SK-N-SH treated with all-trans-retinoic acid at 6 μM for 48 hours (cell line): ENCODE results near the gene SMC6.
A peak's percentile ranks its signal among the peaks of the same experiment; 100 is the strongest.

Experiments used
- ATAC-seq: fragments of 200-7000 bp; cut with Tn5 transposase; 3 replicates; pipeline ENCODE4 v1.9.1; 2020; ENCODE audit warnings: mild to moderate bottlenecking, moderate library complexity
- ARNTL ChIP-seq: fragments of 450-650 bp; formaldehyde crosslinking; IDR thresholded peaks from 2 replicates; pipeline ENCODE4 v1.5.0; 2020; ENCODE audit warnings: low read depth, mild to moderate bottlenecking, moderate library complexity, borderline replicate concordance
- CSDC2 ChIP-seq: fragments of 250-450 bp; sonication (Bioruptor Pico); IDR thresholded peaks from 2 replicates; pipeline ENCODE4 v1.5.0; 2020; ENCODE audit warnings: mild to moderate bottlenecking, moderate library complexity
- GLIS3 ChIP-seq: fragments of 250-450 bp; sonication (Bioruptor Pico); IDR thresholded peaks from 2 replicates; pipeline ENCODE4 v1.5.0; 2020; ENCODE audit warnings: mild to moderate bottlenecking, moderate library complexity
- ISL1 ChIP-seq: fragments of 250-450 bp; sonication (Bioruptor Pico); IDR thresholded peaks from 2 replicates; pipeline ENCODE4 v2.1.2; 2022; ENCODE audit warnings: mild to moderate bottlenecking, moderate library complexity
- OSR1 ChIP-seq: fragments of 250-450 bp; sonication (Bioruptor Pico); IDR thresholded peaks from 2 replicates; pipeline ENCODE4 v1.8.0; 2022; ENCODE audit warnings: moderate library complexity, mild to moderate bottlenecking, inconsistent platforms
- POU6F1 ChIP-seq: fragments of 250-450 bp; sonication (Bioruptor Pico); IDR thresholded peaks from 2 replicates; pipeline ENCODE4 v1.8.0; 2021; ENCODE audit warnings: low read depth, mild to moderate bottlenecking, moderate library complexity, borderline replicate concordance
- PPARA ChIP-seq: fragments of 250-450 bp; sonication (Bioruptor Pico); IDR thresholded peaks from 2 replicates; pipeline ENCODE4 v1.5.0; 2020; ENCODE audit warnings: mild to moderate bottlenecking, borderline replicate concordance
- RARB ChIP-seq: fragments of 250-450 bp; sonication (Bioruptor Pico); IDR thresholded peaks from 2 replicates; pipeline ENCODE4 v1.8.0; 2021; ENCODE audit warnings: mild to moderate bottlenecking, moderate library complexity
- TCF4 ChIP-seq: fragments of 250-450 bp; sonication (Bioruptor Pico); IDR thresholded peaks from 2 replicates; pipeline ENCODE4 v1.8.0; 2021; ENCODE audit warnings: mild to moderate bottlenecking, moderate library complexity, borderline replicate concordance
- TOX ChIP-seq: fragments of 250-450 bp; sonication (Bioruptor Pico); IDR thresholded peaks from 2 replicates; pipeline ENCODE4 v1.8.0; 2021; ENCODE audit warnings: mild to moderate bottlenecking, moderate library complexity, borderline replicate concordance
- ZC3H10 ChIP-seq: fragments of 250-450 bp; sonication (Bioruptor Pico); IDR thresholded peaks from 2 replicates; pipeline ENCODE4 v1.5.1; 2021; ENCODE audit warnings: mild to moderate bottlenecking, moderate library complexity
- ZFP3 ChIP-seq: fragments of 250-450 bp; sonication (Bioruptor Pico); IDR thresholded peaks from 2 replicates; pipeline ENCODE4 v1.5.0; 2020; ENCODE audit warnings: mild to moderate bottlenecking, moderate library complexity
- ZFP30 ChIP-seq: fragments of 450-650 bp; formaldehyde crosslinking; IDR thresholded peaks from 2 replicates; pipeline ENCODE4 v1.5.0; 2022; ENCODE audit warnings: mild to moderate bottlenecking, moderate library complexity
- ZNF70 ChIP-seq: fragments of 450-650 bp; formaldehyde crosslinking; IDR thresholded peaks from 2 replicates; pipeline ENCODE4 v1.5.0; 2020; ENCODE audit warnings: mild to moderate bottlenecking, moderate library complexity
- TF ChIP-seq, protein P1 (sequence below): fragments of 250-450 bp; sonication (Bioruptor Pico); IDR thresholded peaks from 2 replicates; pipeline ENCODE4 v1.8.0; 2020; ENCODE audit warnings: mild to moderate bottlenecking, moderate library complexity, borderline replicate concordance
- TF ChIP-seq, protein P2 (sequence below): fragments of 250-450 bp; sonication (Bioruptor Pico); IDR thresholded peaks from 2 replicates; pipeline ENCODE4 v1.5.1; 2021; ENCODE audit warnings: mild to moderate bottlenecking, moderate library complexity
- TF ChIP-seq, protein P3 (sequence below): fragments of 250-450 bp; sonication (Bioruptor Pico); IDR thresholded peaks from 2 replicates; pipeline ENCODE4 v1.5.1; 2020; ENCODE audit warnings: low read depth, mild to moderate bottlenecking, moderate library complexity
- TF ChIP-seq, protein P4 (sequence below): fragments of 250-450 bp; sonication (Bioruptor Pico); IDR thresholded peaks from 2 replicates; pipeline ENCODE4 v1.5.0; 2020; ENCODE audit warnings: mild to moderate bottlenecking, moderate library complexity

SMC6 gene

DNA sequence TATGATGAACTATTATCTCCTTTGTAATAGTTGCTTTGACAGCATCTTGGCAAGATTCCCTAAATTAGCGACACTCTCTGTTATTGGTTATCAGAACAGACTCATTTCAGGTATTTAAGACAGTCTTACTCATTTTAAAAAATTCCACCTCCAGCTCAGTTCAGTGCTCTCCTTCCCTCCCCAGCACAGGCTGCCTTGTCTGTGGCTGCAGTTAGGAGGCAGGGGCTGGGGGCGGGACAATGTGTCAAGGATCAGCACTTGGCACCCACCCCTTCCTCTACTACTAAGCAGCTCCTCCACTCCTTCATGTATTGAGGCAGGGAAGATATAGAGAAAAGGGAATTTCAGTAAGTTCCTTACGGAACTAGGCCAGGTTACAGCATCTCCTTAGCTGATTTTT, 128.2 kb downstream of the SMC6 start (continued):
- TF ChIP-seq, protein P1, sequence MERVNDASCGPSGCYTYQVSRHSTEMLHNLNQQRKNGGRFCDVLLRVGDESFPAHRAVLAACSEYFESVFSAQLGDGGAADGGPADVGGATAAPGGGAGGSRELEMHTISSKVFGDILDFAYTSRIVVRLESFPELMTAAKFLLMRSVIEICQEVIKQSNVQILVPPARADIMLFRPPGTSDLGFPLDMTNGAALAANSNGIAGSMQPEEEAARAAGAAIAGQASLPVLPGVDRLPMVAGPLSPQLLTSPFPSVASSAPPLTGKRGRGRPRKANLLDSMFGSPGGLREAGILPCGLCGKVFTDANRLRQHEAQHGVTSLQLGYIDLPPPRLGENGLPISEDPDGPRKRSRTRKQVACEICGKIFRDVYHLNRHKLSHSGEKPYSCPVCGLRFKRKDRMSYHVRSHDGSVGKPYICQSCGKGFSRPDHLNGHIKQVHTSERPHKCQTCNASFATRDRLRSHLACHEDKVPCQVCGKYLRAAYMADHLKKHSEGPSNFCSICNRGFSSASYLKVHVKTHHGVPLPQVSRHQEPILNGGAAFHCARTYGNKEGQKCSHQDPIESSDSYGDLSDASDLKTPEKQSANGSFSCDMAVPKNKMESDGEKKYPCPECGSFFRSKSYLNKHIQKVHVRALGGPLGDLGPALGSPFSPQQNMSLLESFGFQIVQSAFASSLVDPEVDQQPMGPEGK, result no peak
- TF ChIP-seq POU6F1 (CRISPR knock-in tag), result no peak

DNA sequence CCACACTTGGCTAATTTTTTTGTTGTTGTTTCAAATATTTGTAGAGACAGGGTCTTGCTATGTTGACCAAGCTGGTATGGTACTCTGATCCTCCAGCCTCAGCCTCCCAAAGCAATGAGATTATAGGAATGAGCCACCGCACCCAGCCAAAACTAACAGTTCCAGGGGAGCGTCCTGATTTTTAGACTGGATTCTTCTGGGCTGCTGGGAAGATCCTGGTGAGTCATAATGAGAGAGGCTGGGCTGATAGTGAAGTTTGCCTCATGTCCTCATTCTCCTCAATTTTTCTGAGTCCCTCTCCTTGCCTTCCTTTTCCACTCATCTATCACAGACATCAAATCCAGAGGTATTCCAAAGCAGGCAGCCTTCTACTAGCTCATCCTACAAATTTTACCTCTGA, 131.8 kb downstream of the SMC6 start:
- ATAC-seq, result peak; percentile 46

DNA sequence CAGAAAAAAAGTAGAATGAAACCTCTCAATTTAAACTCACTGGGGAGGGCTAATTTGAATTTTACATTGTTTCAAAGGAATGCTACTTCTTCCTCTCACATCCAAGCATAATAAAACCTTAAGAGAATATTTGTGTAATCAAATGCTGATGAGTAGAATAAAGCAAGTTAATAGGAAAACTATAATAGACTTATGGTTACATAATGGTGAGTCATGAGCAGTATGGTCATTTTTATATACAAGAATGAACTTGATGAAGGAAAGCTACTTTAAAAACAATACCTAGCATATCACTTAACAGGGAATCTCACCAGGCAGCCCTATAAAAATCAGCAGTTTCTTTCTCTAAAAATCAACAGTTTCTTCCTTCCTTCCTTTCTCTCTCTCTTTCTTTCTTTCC, 132.8 kb downstream of the SMC6 start:
- TF ChIP-seq CSDC2 (CRISPR knock-in tag), result no peak
- TF ChIP-seq ISL1 (CRISPR knock-in tag), result peak; percentile 45; the same call in 1 of the 2 replicates
- TF ChIP-seq TOX (CRISPR knock-in tag), result no peak
- TF ChIP-seq ZNF70 (CRISPR knock-in tag), result no peak
- no peak for TF ChIP-seq GLIS3 (CRISPR knock-in tag)
- TF ChIP-seq, protein P2, sequence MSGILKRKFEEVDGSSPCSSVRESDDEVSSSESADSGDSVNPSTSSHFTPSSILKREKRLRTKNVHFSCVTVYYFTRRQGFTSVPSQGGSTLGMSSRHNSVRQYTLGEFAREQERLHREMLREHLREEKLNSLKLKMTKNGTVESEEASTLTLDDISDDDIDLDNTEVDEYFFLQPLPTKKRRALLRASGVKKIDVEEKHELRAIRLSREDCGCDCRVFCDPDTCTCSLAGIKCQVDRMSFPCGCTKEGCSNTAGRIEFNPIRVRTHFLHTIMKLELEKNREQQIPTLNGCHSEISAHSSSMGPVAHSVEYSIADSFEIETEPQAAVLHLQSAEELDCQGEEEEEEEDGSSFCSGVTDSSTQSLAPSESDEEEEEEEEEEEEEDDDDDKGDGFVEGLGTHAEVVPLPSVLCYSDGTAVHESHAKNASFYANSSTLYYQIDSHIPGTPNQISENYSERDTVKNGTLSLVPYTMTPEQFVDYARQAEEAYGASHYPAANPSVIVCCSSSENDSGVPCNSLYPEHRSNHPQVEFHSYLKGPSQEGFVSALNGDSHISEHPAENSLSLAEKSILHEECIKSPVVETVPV (CRISPR knock-in tag), result no peak
- no peak for TF ChIP-seq PPARA (CRISPR knock-in tag)
- TF ChIP-seq ZC3H10 (CRISPR knock-in tag), result no peak
- TF ChIP-seq, protein P3, sequence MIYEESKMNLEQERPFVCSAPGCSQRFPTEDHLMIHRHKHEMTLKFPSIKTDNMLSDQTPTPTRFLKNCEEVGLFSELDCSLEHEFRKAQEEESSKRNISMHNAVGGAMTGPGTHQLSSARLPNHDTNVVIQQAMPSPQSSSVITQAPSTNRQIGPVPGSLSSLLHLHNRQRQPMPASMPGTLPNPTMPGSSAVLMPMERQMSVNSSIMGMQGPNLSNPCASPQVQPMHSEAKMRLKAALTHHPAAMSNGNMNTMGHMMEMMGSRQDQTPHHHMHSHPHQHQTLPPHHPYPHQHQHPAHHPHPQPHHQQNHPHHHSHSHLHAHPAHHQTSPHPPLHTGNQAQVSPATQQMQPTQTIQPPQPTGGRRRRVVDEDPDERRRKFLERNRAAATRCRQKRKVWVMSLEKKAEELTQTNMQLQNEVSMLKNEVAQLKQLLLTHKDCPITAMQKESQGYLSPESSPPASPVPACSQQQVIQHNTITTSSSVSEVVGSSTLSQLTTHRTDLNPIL, result no peak
- TF ChIP-seq, all 23 proteins: peak for 1
- peak; percentile 80 for ATAC-seq

More for the DNA sequence above, 131.8 kb downstream of the SMC6 start:
- no peak for TF ChIP-seq ZFP30 (CRISPR knock-in tag)
- TF ChIP-seq OSR1 (CRISPR knock-in tag), result no peak
- TF ChIP-seq, protein P2 (CRISPR knock-in tag), result no peak
- no peak for TF ChIP-seq ARNTL (CRISPR knock-in tag)
- no peak for TF ChIP-seq TCF4 (CRISPR knock-in tag)
- TF ChIP-seq, protein P1, result no peak
- no peak for TF ChIP-seq RARB (CRISPR knock-in tag)
- TF ChIP-seq GLIS3 (CRISPR knock-in tag), result no peak
- TF ChIP-seq, protein P4, sequence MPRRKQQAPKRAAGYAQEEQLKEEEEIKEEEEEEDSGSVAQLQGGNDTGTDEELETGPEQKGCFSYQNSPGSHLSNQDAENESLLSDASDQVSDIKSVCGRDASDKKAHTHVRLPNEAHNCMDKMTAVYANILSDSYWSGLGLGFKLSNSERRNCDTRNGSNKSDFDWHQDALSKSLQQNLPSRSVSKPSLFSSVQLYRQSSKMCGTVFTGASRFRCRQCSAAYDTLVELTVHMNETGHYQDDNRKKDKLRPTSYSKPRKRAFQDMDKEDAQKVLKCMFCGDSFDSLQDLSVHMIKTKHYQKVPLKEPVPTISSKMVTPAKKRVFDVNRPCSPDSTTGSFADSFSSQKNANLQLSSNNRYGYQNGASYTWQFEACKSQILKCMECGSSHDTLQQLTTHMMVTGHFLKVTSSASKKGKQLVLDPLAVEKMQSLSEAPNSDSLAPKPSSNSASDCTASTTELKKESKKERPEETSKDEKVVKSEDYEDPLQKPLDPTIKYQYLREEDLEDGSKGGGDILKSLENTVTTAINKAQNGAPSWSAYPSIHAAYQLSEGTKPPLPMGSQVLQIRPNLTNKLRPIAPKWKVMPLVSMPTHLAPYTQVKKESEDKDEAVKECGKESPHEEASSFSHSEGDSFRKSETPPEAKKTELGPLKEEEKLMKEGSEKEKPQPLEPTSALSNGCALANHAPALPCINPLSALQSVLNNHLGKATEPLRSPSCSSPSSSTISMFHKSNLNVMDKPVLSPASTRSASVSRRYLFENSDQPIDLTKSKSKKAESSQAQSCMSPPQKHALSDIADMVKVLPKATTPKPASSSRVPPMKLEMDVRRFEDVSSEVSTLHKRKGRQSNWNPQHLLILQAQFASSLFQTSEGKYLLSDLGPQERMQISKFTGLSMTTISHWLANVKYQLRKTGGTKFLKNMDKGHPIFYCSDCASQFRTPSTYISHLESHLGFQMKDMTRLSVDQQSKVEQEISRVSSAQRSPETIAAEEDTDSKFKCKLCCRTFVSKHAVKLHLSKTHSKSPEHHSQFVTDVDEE (CRISPR knock-in tag), result no peak
- no peak for TF ChIP-seq ZFP3
